GM21529 (cell line): ENCODE measurements around the gene ELOVL6.
"Not testable (repeated sequence)": the region's sequence is repeated elsewhere in the genome, so short reads cannot be mapped to it uniquely, and the experiment has no call there.

Source experiments
- ATAC-seq: cut with Tn5 transposase; IDR thresholded peaks from one replicate; pipeline ENCODE4 v1.9.1; 2021; ENCODE audit not compliant: unreplicated experiment

The ELOVL6 gene

DNA sequence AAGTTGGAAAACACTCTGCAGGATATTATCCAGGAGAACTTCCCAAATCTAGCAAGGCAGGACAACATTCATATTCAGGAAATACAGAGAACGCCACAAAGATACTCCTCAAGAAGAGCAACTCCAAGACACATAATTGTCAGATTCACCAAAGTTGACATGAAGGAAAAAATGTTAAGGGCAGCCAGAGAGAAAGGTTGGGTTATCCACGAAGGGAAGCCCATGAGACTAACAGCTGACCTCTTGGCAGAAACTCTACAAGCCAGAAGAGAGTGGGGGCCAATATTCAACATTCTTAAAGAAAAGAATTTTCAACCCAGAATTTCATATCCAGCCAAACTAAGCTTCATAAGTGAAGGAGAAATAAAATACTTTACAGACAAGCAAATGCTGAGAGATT, 120.3 kb downstream of the ELOVL6 start:
- ATAC-seq, result not testable (repeated sequence)

DNA sequence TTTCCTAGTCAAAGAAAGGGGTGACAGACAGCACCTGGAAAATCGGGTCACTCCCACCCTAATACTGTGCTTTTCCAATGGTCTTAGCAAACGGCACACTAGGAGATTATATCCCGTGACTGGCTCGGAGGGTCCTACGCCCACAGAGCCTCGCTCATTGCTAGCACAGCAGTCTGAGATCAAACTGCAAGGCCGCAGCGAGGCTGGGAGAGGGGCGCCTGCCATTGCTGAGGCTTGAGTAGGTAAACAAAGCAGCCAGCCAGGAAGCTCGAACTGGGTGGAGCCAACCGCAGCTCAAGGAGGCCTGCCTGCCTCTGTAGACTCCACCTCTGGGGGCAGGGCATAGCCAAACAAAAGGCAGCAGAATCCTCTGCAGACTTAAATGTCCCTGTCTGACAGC, 121.6 kb downstream of the ELOVL6 start:
- ATAC-seq, result not testable (repeated sequence)

DNA sequence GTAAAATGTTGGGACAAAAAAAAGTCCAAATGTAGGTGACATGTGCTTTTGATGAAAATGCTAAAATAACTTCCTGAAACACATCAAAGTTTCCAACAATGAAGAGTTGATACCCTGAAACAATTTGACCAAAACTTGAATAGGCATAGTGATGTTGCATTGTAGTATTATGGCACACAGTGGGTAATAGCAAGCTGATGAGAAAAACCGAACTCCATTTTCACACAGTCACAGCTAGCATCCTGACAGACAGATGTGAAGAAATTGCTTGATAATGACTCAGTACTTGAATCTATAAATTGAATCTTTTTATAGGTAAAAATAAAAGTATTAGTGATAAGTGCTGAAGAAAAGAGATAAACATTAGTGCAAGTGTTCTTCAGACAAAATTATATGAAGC, 122.5 kb downstream of the ELOVL6 start:
- no peak for ATAC-seq

DNA sequence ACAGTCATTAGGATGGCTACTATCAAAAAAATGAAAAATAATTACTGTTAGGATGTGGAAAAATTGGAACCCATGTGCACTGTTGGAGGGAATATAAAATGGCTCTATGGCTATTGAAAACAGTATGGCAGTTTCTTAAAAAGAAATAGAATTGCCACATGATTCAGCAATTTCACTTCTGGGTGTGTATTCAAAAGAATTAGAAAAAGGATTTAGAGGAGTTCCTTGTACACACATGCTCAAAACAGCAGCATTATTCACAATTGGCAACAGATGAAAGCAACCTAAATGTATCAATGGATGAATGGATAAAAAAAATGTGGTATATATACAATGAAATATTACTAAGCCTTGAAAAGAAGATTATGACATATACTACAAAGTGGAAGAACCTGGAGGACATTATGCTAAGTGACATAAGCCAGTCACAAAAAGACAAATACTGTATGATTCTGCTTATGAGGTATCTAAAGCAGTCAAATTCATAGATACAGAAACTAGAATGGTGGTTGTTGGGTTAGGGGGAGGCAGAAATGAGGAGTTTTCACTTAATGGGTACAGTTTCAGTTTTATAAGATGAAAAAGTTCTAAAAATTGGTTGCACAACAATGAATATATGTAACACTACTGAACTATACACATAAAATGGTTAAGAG, 123.2 kb downstream of the ELOVL6 start:
- no peak for ATAC-seq

DNA sequence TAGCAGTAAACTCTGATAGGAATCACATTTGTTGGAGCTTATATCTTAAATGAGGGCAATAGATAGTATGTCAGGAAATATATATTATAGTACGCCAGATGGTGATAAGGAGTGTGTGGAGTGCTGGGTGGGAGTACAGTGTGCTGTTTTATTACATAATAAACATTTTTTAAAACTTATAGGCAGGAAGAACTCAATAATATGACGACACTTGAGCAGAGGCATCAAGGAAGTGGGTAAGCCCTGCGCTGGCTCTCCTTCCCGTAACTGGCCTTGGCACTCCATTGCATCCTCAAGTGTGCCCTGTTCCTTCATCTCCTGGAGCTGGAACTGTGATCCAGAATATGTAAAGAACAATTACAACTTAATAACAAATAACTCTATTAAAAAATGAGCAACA, 123.8 kb downstream of the ELOVL6 start:
- ATAC-seq, result no peak

DNA sequence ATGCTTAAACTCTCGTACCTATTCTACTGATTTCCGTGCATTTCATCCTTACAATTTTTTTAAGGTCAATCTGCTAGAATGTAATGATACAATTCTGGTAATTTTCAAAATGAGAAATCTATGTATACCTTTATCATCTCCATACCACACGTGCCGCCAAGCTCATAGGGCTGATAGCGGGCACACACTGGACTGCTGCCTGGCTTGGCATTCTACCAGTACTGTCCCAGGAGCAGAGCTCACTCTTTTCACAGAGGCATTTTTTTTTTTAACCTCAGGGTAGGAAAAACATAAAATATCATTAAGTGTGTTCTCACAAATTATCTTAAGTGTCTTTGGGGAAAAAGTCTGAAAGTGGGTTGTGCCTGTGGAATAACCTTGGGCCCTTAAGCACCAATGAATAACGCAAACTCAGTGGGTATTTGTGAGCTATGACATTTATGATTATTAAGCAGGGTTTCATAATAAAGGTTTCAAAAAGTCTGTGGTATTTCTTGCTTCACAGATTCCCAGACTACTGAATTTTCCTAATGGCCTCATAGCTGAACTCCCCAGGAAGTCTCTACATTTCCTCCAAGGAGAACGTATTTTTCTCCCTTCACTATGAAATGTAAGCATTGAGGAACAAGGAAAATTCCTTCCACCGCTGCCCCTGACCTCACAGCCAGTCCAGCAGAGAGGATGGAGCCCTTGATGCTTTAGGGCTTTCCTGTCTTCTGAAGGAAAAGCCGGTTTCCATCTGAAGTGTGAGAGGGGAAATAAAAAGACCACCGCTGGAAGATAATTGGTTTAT, 125.2 kb downstream of the ELOVL6 start:
- ATAC-seq, result no peak

DNA sequence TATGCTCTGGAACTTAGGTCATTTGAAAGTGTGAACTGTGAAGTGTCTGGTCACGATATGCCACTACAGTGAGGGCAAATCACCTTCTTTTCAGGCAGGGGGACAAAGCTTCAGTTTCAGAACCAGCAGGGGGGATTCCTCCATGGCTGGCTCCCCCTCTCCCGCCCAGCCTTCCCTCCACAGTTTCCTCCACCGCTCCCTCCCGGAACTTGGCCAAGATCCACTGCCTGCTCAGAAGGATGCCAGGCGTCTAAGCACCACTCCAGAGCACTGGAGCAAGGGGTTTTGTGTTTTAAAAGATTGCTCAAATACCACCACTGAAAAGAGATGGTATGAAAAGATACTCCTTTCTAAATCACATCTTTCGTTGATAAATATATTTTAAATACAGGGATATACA, 126.9 kb downstream of the ELOVL6 start:
- ATAC-seq, result no peak

DNA sequence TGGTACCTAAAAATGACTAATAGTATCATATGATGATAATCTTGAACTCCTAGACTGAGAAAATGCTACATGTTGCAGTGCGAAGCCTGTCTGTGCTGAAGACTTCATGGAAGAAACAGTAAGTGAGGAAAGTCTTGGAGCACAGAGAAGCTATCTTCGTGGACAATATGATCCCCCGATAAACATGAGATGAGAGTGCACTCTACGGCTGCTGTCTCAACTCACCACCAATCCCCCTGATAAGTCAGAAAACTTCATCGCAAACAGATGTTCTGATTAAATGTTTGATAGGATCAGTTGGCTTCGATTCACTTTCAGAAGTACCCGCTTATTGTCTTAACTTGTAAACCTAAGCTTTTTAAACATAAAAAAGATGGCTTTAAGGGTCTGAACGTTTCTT, 130.2 kb downstream of the ELOVL6 start:
- ATAC-seq, result no peak

DNA sequence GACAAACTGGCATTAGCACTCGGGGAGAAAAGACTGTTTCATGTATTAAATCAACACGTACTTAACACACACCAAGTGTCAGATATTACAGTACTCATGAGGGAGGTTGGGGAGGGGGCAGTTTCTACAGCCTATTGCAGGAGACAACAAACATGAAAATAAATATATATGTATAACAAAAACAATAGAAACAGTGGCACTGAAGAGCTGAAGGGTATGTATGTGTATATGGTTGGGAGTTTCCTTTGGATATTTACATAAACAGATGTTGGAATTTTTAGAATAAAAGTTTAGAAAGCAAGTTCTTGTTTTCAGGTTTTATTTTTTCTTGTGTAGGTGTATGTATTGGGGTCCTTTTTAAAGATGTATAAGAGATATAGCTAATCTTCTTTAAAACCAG, 133.5 kb downstream of the ELOVL6 start:
- no peak for ATAC-seq

DNA sequence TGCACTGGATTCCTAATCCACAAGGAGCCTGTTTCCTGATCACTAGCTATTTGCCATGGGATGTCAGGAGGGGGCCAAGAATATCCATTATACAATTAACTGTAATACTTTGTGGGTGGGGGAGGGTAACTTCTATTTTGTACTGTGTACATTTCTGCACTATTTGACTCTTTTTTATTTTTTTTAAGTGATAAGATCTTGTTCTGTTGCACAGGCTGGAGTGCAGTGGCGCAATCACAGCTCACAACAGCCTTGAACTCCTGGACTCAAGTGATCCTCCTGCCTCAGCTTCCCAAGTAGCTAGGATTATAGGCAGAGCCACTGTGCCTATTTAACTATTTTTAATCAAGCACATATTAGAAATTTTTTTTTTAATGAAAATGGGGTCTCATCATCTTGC, 134.1 kb downstream of the ELOVL6 start:
- no peak for ATAC-seq

DNA sequence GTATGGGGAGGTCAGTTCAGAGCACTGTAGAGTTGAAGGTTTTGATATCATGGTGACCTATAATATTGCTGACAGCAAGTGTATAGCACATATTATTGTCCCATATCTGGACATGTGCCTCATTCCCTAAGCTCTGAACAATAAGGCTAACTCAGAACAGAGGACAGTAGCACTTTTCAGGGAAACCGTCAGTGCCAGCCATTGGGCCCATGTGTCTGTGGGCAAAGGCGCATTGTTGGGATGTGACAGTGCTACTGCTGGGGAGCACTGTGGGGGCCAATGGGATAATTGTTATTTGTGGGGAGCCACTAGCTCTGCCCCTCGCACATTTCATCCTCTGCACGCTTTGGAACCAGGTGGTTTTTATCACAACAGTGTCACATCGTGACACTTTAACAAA, 136.2 kb downstream of the ELOVL6 start:
- no peak for ATAC-seq

DNA sequence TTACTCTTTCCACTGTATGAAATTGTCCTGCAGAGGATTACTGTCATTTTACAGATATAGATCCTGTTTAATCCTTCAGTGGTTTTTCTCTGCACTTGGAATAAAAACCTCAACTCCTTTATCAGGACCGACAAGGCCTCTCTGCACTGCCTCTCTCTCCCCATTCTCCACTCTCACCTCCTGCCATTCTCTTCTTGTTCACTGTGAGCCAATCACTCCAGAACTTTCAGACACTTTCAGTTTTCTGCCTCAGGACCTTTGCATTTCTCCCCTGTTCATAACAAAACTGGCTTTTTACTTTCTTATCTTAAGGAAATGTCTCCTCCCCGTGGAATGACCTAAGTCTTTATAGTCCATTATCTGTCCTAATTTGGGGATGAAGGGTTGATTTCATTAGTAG, 137.3 kb downstream of the ELOVL6 start:
- ATAC-seq, result no peak

DNA sequence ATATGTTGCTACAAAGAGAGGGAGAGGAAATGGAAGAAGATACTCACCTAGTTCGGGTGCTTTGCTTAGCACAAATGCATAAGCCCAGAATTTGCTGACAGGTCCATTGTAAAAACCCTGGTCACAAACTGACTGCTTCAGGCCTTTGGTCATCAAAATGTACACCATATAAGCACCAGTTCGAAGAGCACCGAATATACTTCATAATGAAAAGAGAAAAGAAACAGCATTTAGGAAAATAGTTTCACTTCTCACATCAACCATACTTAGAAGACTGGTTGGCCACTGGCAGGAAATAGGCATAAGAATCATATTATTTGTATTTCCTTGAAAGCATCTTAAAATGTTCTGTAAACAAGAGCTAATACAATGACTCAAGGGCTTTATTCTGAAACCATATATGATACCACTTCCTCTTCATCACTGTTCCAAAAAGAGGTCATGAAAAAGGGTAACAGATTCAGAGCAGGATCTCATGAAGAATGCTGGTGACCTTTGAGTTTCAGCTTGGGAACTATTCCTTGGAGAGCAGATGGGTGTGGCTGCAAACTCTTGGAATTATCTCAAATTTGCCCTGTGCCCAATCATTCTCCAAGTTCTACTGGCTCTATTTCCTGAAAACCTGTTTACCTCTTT, 138.7 kb downstream of the ELOVL6 start:
- ATAC-seq, result peak; percentile 83

DNA sequence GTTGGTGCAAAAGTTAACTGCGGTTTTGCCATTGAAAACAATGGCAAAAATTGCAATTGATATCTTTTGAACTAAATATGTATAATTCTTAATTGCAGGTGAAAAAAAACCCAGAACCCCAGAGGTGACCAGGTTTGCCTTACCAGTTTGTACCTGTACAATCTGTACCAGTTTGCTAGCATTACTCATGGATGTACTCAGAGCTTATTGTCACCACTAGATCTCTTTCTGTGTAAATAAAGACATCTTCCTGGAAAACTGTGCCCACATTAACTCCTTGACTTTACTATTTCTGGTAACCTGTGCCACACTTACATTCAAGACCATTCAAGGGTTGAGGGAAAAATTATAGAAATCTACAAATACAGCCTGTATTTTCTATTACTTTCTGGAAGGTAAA, 139.7 kb downstream of the ELOVL6 start:
- no peak for ATAC-seq

DNA sequence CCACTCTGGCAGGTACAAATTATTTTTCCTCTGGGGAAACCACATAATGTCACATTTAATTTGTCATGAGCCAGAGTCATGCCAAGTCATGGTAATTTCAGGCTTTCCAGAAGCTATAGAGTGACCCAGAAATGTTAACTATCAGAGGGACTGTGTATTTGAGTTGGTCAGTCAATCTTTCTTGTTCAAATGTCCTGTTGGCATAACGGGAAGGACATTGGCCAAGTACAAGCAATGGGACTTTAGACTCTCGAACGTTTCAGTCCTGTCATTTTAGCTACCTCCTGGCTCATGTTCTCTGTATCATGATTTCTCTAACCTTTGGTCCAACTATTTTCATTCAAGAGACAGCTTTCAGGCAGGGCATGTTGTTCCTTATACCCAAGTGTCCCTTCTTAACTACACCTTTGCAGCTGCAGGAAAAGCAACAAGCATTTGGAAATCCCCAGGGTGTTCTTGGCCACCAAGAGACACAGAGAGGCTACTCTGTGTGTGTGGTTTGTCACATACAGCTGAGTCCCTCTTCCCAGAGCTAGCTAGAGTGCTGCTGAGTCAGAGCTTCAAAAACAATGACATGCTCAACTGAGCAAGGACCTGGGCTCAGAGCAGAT, 143.2 kb downstream of the ELOVL6 start:
- ATAC-seq, result peak; percentile 70

DNA sequence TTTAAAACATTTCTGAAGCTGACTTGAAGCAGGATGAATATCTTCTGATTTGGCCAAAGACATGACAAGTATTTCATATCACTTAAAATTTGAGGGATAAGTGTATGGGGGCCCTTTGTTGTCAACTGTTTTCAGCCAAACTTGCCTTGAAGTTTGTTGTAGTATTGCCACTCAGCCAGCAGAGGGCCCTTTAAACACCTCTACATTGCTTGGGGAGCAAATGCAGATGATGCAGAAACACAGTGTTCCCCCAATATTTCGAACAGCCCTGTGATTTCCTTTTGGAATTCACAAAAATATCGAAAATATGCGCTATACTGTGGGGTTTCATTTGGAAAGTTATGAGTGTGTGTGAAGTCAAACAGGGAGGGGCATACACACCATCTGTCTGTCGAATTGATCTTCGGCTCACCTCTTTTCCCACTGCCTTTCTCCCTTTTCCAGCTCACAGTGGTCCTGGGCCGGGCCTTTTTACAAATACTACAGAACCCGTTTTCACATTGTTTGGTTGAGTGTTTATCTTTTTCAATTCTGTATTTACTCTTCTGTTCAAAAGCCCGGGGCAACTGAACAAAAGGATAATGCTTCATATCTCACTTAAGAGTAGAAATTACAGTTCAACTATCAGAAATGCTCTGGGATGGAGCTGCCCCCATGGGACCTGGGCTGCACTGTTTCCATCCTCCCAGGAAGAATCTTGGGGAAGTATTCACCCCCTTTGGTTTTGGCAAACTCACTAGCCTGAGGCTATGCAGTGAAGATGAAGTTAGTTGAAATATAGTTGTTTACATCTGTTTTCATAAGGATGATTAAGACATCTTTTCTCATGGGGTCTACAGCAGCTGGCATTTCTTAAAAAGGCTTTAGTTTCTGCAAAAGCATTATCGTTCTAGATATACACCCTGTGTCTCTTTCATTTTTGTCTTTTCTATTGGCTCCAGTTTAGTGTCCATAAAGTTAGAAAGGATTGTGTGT, 148.2 kb downstream of the ELOVL6 start:
- ATAC-seq, result no peak

DNA sequence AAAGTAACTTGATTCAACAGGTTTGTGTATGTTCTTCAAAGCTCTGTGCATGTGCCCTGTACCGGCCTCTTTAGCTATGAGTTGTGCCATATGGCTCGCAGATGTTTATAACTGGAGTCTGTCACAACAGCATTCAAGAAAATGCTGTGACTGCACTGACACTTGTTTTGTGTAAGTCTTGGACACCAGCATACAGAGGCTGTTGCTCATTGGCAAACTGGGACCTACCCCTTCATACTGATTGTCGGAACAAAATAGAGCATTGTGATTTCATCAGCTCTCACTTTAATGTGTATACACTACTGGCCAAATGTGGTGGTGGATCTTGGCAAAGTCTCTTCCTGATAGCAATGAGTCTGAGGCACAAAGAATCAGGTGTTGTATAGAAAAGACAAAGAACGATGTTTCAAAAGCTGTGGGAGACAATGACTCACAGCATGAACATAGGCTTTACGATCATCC, 151.8 kb downstream of the ELOVL6 start:
- ATAC-seq, result no peak

DNA sequence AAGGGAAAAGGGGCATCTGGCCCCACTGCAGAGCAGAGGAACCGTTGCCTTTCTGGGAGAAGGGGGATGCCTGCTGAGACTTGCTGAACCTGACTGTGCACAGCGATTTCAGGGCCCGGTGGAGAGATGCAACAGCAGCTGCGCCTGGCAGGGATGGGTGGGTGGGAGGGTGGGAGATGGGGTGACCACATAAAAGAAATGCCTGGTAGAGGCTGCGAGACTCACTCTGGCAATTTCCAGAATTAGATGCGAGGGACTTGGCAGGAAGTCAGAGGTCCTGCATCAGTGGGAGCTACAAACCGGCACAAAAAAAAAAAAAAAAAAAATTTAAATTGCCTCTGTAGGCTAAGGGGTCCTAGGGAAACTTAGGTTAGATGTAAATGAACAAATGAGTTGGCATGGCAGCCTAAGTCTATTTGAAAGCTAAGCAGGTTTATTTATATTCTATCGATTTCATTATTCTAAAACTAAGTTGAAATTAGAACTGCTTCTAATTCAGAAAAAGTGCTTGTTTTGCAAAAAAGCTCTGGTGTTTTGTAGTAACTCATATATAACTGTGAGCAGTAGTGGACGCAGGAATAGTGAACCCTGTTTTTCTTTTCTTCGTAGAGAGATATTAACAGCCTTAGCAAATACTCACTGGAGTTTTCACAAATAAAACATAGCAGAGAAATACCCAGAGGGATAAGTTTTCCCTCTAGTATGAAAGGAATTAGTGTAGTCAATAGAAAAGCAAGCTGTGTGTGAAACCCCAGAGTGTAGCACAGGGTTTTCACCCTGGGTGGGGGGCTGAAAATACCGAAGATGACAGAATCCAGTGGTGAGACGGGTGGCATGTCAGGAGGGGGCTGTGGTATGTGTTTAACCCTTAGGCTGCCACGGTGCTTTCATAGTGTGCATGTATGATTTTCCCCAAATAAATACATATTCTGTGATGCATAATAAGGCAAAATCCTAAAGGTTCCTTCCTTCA, 155.6 kb downstream of the ELOVL6 start:
- ATAC-seq, result no peak

DNA sequence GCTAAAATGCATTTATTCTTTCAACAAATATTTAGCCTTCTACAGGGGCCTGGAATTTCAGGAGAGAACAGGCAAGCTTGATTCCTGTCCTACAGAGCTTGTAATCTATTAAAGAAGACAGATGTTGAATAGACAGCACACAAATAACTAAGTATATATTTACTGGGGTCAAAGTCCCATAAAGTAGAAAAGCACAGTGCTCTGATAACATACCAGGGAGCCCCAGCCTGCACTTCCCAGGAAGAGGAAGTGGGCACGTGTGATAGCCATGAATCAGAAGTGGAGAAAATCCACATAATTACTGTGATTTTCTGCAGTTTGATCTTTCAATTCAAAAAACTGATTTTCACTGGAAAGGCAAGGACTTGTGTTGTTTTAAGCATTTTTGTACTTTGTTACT, 156.7 kb downstream of the ELOVL6 start:
- ATAC-seq, result no peak
